Testis (tissue), 2 donors: Measurements from ENCODE around the gene NTM.

Experiments
- CTCF ChIP-seq, 3 experiments: fragments of 450-650 bp in 2 of 3; fragments of 200-600 bp in 1 of 3; sonication (generic) in 1 of 3; IDR thresholded peaks; one replicate each; pipeline ENCODE4 v1.5.1; 2016 to 2019; ENCODE audit warnings: antibody characterized with exemption in 3 of 3, mild to moderate bottlenecking in 2 of 3, moderate library complexity in 1 of 3
- POLR2A ChIP-seq: fragments of 450-650 bp; IDR thresholded peaks from one replicate; pipeline ENCODE4 v1.6.1; 2017; ENCODE audit warnings: antibody characterized with exemption, mild to moderate bottlenecking, moderate library complexity

DNA sequence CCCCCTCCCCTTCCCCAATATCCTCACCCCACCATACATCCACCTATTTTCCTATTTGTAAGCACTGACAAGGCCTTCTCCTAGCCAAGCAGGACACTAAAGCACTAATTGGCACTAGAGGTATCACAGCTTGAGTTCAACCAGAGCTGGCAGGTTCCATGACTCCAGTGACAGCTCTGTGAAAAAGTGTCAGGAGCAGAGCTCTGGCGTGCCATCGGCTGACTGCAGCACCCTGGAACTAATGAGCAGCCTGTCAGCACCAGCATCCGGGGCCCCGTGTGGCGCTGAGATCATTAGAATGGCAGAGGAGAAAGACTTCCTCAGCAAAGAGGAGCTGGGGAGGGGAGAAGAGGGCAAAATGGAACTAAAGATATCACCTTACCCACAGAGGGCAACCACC, 847.4 kb downstream of the NTM start:
- TF ChIP-seq CTCF (IDR thresholded peaks at IDR 0.05) (no peak), POLR2A (no peak)
